Medulla oblongata (tissue), 1 donor: Measurements from ENCODE around the gene PRKCSH.
A peak's percentile ranks its signal among the peaks of the same experiment; 100 is the strongest.
"Not testable (repeated sequence)": the region's sequence is repeated elsewhere in the genome, so short reads cannot be mapped to it uniquely, and the experiment has no call there.

Experiments used
- DNase-seq: peaks from one replicate; pipeline ENCODE4 v3.0.0-alpha.2; 2015; ENCODE audit errors: extremely low spot score

Gene PRKCSH

GRCh38 chr19:11420429-11421370, 14.7 kb upstream of the PRKCSH start:
- peak; percentile 35 for DNase-seq

- DNase-seq: no peak
These were observed 13.9 kb upstream of the PRKCSH start for GRCh38 chr19:11421371-11422098.

- peak; percentile 17 for DNase-seq
These were observed 13.0 kb upstream of the PRKCSH start for GRCh38 chr19:11422163-11423065.

- DNase-seq: no peak
These were observed 12.2 kb upstream of the PRKCSH start for GRCh38 chr19:11423164-11423790.

GRCh38 chr19:11423791-11424181, 11.6 kb upstream of the PRKCSH start:
- no peak for DNase-seq

GRCh38 chr19:11425719-11426457, 9.5 kb upstream of the PRKCSH start:
- DNase-seq: no peak

- no peak for DNase-seq
These were observed 8.8 kb upstream of the PRKCSH start for GRCh38 chr19:11426656-11427055.

- DNase-seq: not testable (repeated sequence)
These were observed 1.9 kb upstream of the PRKCSH start for GRCh38 chr19:11433526-11433925.

- no peak for DNase-seq
These were observed 755 bp upstream of the PRKCSH start for GRCh38 chr19:11434703-11435056.

GRCh38 chr19:11435833-11436313, 438 bp downstream of the PRKCSH start:
- DNase-seq: no peak

- DNase-seq: no peak
These were observed 2.5 kb downstream of the PRKCSH start for GRCh38 chr19:11437955-11438354.

GRCh38 chr19:11444059-11444458, 8.6 kb downstream of the PRKCSH start:
- DNase-seq: no peak

GRCh38 chr19:11445141-11445540, 9.7 kb downstream of the PRKCSH start:
- DNase-seq: no peak

GRCh38 chr19:11446271-11446651, 10.8 kb downstream of the PRKCSH start:
- DNase-seq: no peak

GRCh38 chr19:11446652-11447301, 11.3 kb downstream of the PRKCSH start:
- DNase-seq: peak; percentile 93

- DNase-seq: no peak
These were observed 12.2 kb downstream of the PRKCSH start for GRCh38 chr19:11447347-11448262.

GRCh38 chr19:11448410-11448809, 13.0 kb downstream of the PRKCSH start:
- DNase-seq: no peak

GRCh38 chr19:11448923-11449554, 13.6 kb downstream of the PRKCSH start:
- DNase-seq: no peak
